OCI-LY7 (cell line): ENCODE measurements around the gene UBE2Q1. TPM values are rescaled to one million over a fixed set of nuclear protein-coding genes. Genes with fewer than 3 reads are reported as not detected.

Experiments
- BruUV-seq: library from RNA; stranded (reverse); fragments of 400-500 nt; replicated peaks from 2 replicates; lab custom pipeline; 2021; lab: Mats Ljungman, UMichigan
- CTCF ChIA-PET: fragments of 300-600 bp; sonication (Branson Sonifier 250); formaldehyde crosslinking; loops from one replicate; lab custom pipeline; 2022; ENCODE audit warnings: antibody characterized with exemption; ENCODE audit not compliant: unreplicated experiment; lab: Charles Lee
- POLR2A ChIA-PET: fragments of 300-600 bp; sonication (Branson Sonifier 250); formaldehyde crosslinking; loops from one replicate; lab custom pipeline; 2022; ENCODE audit warnings: antibody characterized with exemption; lab: Charles Lee
- DNase-seq: peaks from one replicate; pipeline ENCODE4 v3.0.0-alpha.2; 2015; ENCODE audit warnings: low spot score
- H2AFZ ChIP-seq: fragments of 200-600 bp; sonication (generic), shearing (Covaris generic); 2 replicates; pipeline ENCODE4 v1.6.1; 2014; ENCODE audit warnings: mild to moderate bottlenecking, antibody characterized with exemption, low read length, moderate library complexity
- H3K27ac ChIP-seq: fragments of 200-600 bp; sonication (generic); 2 replicates; pipeline ENCODE4 v1.5.1; 2014; ENCODE audit warnings: mixed run types, low read depth, mild to moderate bottlenecking, moderate library complexity, low read length, inconsistent platforms; ENCODE audit not compliant: poor library complexity, severe bottlenecking
- H3K36me3 ChIP-seq: fragments of 200-600 bp; sonication (generic); 2 replicates; pipeline ENCODE4 v1.6.1; 2014; ENCODE audit warnings: mild to moderate bottlenecking, antibody characterized with exemption, low read length, moderate library complexity, mixed read lengths; ENCODE audit not compliant: insufficient read depth
- H3K4me1 ChIP-seq: fragments of 200-600 bp; sonication (generic); 2 replicates; pipeline ENCODE4 v1.5.1; 2014; ENCODE audit warnings: mild to moderate bottlenecking, low read length; ENCODE audit not compliant: insufficient read depth, poor library complexity, severe bottlenecking
- H3K4me2 ChIP-seq: fragments of 200-600 bp; sonication (generic); 2 replicates; pipeline ENCODE4 v1.6.1; 2014; ENCODE audit warnings: mild to moderate bottlenecking, low read length
- H3K4me3 ChIP-seq: fragments of 200-600 bp; sonication (generic); 2 replicates; pipeline ENCODE4 v1.5.1; 2014; ENCODE audit warnings: mild to moderate bottlenecking, low read depth, low read length; ENCODE audit not compliant: poor library complexity, severe bottlenecking
- H3K79me2 ChIP-seq: fragments of 200-600 bp; sonication (generic); 2 replicates; pipeline ENCODE4 v1.6.1; 2016; ENCODE audit warnings: low read depth, mild to moderate bottlenecking, low read length, moderate library complexity, mixed read lengths; ENCODE audit not compliant: insufficient read depth
- H3K9me2 ChIP-seq: fragments of 200-600 bp; sonication (generic); 2 replicates; pipeline ENCODE4 v1.6.1; 2016; ENCODE audit warnings: mild to moderate bottlenecking, low read length, mixed read lengths; ENCODE audit not compliant: insufficient read depth
- H3K9me3 ChIP-seq: fragments of 200-600 bp; sonication (generic); 2 replicates; pipeline ENCODE4 v1.6.1; 2014; ENCODE audit warnings: mild to moderate bottlenecking, mixed run types, low read length, mixed read lengths
- H4K20me1 ChIP-seq: fragments of 200-600 bp; sonication (generic); 2 replicates; pipeline ENCODE4 v1.6.1; 2014; ENCODE audit warnings: mild to moderate bottlenecking, antibody characterized with exemption, low read length, moderate library complexity, mixed read lengths; ENCODE audit not compliant: insufficient read depth
- EZH2phosphoT487 ChIP-seq: fragments of 200-600 bp; sonication (generic); IDR thresholded peaks from 2 replicates; pipeline ENCODE4 v1.6.1; 2018; ENCODE audit warnings: low read depth, borderline replicate concordance, mild to moderate bottlenecking, mixed run types, antibody characterized with exemption, low read length, moderate library complexity, mixed read lengths
- intact Hi-C: fragments of 100-400 bp; cut with micrococcal nuclease; formaldehyde crosslinking; loops from one replicate; pipeline ENCODE4 v1.10.0; 2022; ENCODE audit not compliant: unreplicated experiment
- total RNA-seq, 2 experiments: library from RNA; depleted of rRNA in 1 of 2; stranded (reverse); fragments of >200 nt in 1 of 2; shearing (Covaris generic) in 1 of 2; gene quantifications; 2 replicates each; pipeline ENCODE4 v1.2.3, GENCODE V29; 2014 to 2022
- TF ChIP-seq, protein P1 (sequence below): fragments of 200-600 bp; sonication (generic); conservative IDR thresholded peaks from 2 replicates; pipeline ENCODE4 v1.5.1; 2014; ENCODE audit warnings: mild to moderate bottlenecking, antibody characterized with exemption, low read length, moderate library complexity, mixed read lengths

UBE2Q1 gene
- total RNA-seq, 2 experiments from 2014 or later: 34.6 to 84.5 TPM

DNA sequence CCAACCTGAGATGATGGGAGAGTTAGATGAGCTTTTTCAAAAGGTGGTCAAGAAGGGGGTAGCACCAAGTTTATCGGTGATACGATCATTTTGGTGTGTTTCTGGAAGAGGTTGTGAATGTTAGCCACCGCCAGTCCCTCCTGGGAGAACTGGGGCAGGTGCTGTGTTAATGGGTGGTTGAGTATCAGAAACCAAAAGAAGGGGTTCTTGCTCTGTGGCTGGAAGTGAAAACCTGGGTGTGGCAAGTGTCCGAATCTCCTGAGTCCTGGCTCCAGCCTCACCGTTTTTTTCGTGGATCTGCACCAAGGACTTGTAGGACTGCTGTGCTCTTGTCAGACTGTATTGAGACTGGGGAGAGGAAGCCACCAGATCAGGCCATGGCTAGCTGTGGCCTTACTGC, 7.8 kb downstream of the UBE2Q1 start:
- ChIA-PET POLR2A (no interaction called here), CTCF (no interaction called here)
- DNase-seq: no peak
- H4K20me1 ChIP-seq: no peaks in the 10 kb centered on the region
- no peaks in the 10 kb centered on the region for H3K9me2 ChIP-seq
- H3K36me3 ChIP-seq: peaks cover 79% of the 10 kb centered on the region
- no TSS peak for BruUV-seq
- no peak overlapping the region for H3K4me2 ChIP-seq
- H3K4me1 ChIP-seq: no peaks in the 10 kb centered on the region
- H3K27ac ChIP-seq: no peak overlapping the region
- no peak overlapping the region for H3K4me3 ChIP-seq
- intact Hi-C loops: no loop called here
- H3K9me3 ChIP-seq: no peaks in the 10 kb centered on the region
- H3K79me2 ChIP-seq: peaks cover under 1% of the 10 kb centered on the region; the same call in 1 of the 2 replicates
- no peak overlapping the region for H2AFZ ChIP-seq
- TF ChIP-seq, protein P1, sequence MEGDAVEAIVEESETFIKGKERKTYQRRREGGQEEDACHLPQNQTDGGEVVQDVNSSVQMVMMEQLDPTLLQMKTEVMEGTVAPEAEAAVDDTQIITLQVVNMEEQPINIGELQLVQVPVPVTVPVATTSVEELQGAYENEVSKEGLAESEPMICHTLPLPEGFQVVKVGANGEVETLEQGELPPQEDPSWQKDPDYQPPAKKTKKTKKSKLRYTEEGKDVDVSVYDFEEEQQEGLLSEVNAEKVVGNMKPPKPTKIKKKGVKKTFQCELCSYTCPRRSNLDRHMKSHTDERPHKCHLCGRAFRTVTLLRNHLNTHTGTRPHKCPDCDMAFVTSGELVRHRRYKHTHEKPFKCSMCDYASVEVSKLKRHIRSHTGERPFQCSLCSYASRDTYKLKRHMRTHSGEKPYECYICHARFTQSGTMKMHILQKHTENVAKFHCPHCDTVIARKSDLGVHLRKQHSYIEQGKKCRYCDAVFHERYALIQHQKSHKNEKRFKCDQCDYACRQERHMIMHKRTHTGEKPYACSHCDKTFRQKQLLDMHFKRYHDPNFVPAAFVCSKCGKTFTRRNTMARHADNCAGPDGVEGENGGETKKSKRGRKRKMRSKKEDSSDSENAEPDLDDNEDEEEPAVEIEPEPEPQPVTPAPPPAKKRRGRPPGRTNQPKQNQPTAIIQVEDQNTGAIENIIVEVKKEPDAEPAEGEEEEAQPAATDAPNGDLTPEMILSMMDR: no peak
- no peak for TF ChIP-seq EZH2phosphoT487

DNA sequence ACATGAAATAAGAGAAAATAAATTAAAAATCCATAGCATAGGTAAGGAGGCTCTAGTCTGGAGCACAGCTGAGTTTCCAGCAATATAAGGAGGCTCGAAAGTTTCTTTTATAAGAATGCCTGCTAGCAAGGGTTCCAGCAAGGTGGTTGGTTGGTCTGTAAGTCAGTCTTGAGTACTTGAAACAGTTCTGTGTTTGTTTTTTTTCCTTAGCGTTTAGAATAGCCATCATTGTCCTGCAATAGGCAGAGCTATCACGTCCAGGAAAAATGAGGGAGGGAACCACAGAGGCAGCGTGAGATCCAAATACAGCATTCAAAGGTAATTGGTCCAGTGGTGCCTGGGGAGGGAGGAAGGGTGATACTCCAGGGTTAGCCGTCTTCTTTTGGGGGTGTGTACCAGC, 8.4 kb downstream of the UBE2Q1 start:
- peaks cover 73% of the 10 kb centered on the region for H3K36me3 ChIP-seq
- H3K79me2 ChIP-seq: no peaks in the 10 kb centered on the region
- CTCF ChIA-PET: no interaction called here
- H3K27ac ChIP-seq: no peak overlapping the region
- H3K4me1 ChIP-seq: no peaks in the 10 kb centered on the region
- POLR2A ChIA-PET: no interaction called here
- TF ChIP-seq EZH2phosphoT487: no peak
- TF ChIP-seq, protein P1: no peak
- DNase-seq: no peak
- BruUV-seq: TSS peak; percentile 77
- intact Hi-C loops: no loop called here
- no peaks in the 10 kb centered on the region for H4K20me1 ChIP-seq
- H3K9me3 ChIP-seq: no peaks in the 10 kb centered on the region
- no peak overlapping the region for H3K4me3 ChIP-seq
- no peak overlapping the region for H2AFZ ChIP-seq
- no peaks in the 10 kb centered on the region for H3K9me2 ChIP-seq
- H3K4me2 ChIP-seq: no peak overlapping the region

DNA sequence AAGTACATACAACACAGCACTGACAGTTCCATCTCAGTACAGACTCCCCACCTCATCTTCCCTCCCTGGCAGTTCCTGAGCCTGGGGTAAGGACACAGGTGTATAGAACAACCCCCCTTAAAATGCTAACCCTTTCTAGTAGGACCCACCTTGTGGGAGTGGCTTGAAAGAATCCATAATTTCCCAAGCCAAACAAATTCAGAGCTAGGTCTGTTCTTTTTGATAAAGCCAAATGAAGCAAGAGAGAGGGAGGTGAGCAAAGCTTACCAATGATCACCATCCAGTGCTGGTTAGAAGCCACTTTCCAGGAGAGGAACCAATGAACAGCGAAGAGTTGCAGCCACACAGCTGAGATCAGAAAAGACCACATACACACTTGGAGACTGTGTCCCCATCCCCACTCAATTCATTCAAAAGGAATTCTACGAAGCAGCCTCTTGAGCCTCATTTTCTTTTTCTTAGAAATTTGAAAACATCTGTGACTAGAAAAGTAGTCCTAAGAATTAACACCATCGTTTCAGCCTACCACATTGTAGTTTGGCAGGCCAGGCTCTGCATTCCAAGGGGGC, 9.2 kb downstream of the UBE2Q1 start:
- Histone ChIP-seq H3K36me3 (peaks cover 65% of the 10 kb centered on the region), H3K79me2 (no peaks in the 10 kb centered on the region), H3K27ac (no peak overlapping the region), H3K9me3 (no peaks in the 10 kb centered on the region), H3K4me2 (peak overlapping the region; percentile 4; the same call in 1 of the 2 replicates), H3K4me3 (no peak overlapping the region), H3K4me1 (no peaks in the 10 kb centered on the region), H2AFZ (no peak overlapping the region), H4K20me1 (no peaks in the 10 kb centered on the region), H3K9me2 (no peaks in the 10 kb centered on the region)
- BruUV-seq: no TSS peak
- ChIA-PET POLR2A (no interaction called here), CTCF (no interaction called here)
- intact Hi-C loops: loop anchor here (10.0 kb wide), 1 partner anchor 224 kb away; the partner anchor contains the start of genes AQP10 and ATP8B2
- TF ChIP-seq, protein P1: no peak
- no peak for TF ChIP-seq EZH2phosphoT487
- DNase-seq: no peak
